ENCODE results near the gene SRSF5.
"Not testable (repeated sequence)": the region's sequence is repeated elsewhere in the genome, so short reads cannot be mapped to it uniquely, and the experiment has no call there.

Gene SRSF5

DNA sequence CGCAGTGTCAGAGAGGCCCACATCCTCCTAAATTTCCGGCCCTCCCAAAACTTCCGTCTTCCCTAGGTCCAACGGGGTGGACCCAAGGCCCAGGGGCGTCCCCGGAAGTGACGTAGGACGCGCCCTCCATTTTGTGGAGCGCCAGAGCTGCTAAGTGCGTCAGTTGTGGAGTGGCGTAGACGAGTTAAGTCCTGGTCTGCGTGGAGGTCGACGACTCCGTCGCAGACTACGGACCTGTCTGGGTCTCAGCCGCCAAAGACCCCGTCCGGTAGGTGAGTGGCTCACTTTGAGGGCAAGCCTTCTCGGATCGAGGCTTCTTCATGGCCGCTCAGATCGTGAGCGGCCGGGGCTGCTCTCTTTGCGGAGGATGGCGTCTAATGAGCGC is at the start of gene SRSF5:
Gene SRSF5, plus strand, starts transcription at position 159 of the 385 bp plus-strand sequence. CDS start 1,015 bp downstream, outside the sequence.
- peak; percentile 95 for DNase-seq

DNA sequence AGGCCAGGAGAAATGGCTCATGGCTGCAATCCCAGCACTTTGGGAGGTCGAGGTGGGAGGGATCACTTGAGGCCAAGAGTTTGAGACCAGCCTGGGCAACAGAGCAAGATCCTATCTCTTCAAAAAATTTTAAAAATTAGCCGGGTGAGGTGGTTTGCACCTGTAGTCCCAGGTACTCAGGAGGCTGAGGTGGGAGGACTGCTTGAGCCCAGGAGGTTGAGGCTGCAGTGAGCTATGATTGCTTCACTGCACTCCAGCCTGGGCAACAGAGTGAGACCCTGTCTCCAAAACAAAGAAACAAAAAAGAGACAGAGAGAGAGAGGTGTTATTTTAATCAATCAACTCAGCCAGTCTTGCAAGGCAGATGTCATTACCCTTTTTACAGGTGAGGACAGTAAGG is 48.3 kb upstream of the SRSF5 start:
- DNase-seq: not testable (repeated sequence)

DNA sequence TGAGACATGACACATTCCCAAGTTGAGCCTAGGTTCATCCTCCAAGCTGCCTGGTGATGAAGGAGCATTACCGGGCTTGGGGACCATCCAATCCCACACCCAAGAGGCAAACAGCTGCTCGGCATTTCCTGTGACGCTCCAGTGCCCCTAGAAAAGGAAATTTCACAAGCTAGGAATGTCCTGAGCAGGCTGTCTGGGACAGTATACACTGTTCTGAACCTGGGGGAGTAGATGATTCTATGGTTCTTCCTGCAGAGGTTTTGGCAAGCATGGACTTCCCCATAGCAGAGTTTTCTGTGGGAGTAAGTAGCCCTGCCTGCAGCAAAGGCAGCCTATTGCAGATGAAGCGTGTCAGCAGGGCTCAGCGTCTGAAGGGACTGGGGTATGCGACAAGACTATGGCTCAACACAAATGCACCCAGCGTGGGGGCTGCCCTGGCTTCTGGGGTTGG is 47.4 kb upstream of the SRSF5 start:
- peak; percentile 51 for DNase-seq

DNA sequence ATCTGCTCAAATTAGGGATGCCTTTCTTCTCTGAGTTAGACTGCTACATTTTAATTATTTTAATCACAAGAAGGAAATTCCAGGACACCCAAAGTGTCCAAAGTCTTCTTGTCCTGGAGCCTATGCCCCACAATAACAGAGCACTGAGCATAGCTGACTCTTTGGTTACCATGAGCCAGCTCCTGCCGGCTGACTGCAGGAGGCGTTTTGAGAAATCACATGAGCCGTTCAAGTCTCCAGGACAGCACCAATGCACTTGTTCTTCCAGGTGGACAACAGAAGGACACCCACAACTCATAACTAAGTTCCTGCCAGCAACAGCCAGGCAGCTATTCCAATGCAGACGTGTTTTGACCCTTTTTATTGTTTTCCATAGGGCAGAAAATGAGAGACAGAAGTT is 46.0 kb upstream of the SRSF5 start:
- no peak for DNase-seq

DNA sequence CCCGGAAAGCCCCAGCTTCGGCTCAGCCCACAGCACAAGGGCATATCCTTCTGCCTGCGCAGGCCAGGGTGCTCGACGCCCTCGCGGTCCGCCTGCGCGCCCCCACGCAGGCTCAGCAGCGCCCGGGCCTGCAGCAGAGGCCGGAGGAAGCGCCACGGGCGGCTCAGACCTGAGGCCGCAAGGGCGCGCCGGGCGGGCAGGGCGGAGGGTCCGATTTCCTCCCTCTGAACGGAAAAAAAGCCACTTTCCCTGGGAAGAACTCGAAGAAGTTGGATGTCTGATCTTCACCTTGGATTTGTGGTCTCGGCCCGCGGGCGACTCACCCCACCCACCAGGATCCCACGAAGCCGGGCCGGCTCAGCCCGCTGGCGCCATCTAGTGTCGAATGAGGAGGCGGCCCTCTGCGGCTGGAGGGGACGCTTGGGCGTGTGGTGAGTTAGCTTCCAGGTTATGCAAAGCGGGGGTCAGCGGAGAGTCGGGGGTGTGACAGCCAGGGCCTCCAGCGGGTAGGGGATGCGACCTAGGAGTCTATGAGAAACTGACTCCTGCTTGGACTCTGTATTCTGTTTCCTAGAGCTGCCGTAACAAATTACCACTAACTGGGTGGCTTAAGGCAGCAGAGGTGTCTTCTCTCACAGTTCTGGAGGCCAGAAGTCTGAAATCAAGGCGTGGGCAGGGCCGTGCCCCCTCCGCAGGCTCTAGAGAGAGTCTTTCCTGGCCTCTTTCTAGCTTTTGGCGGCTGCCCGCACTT is 40.0 kb upstream of the SRSF5 start:
- DNase-seq: peak; percentile 77

DNA sequence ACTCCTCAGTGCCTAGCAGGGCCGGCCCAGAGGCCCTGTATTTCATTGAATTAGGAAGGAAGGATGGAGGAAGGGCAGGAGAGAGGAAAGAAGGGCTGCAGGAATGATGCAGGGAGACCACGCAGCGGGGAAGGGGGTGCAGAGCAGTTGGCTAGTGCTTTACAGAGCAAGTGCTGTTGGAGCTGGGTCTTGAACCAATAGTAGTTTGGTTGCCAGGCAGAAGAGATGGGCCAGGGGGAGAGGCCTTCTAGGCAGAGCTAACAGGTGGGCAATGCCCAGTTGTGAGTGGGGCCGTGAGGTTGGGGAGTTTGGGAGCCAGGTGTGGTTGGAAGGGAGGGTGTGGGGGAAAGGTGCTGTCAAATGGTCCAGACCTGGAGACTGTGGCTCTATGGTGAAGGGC is 39.1 kb upstream of the SRSF5 start:
- no peak for DNase-seq

DNA sequence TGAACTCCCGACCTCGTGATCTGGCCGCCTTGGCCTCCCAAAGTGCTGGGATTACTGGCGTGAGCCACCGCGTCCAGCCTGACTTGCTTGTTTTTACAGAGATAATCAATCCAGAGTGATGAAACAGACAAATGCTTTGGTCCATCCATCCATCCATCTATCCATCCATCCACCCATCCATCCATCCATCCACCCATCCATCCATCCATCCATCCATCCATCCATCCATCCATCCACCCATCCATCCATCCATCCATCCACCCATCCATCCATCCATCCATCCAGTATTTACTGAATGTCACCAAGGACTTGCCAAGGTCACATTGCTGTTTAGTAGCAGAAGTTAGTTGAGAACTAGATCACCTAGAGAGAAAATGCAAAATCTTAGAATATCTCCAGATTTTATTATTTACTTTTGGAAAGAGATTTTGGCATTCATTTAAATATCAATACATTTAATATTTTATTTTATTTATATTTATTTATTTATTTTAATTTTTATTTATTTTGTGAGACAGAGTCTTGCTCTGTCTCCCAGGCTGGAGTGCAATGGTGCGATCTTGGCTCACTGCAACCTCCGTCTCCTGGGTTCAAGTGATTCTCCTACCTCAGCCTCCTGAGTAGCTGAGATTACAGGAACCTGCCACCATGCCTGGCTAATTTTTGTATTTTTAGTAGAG is 34.9 kb upstream of the SRSF5 start:
- not testable (repeated sequence) for DNase-seq

DNA sequence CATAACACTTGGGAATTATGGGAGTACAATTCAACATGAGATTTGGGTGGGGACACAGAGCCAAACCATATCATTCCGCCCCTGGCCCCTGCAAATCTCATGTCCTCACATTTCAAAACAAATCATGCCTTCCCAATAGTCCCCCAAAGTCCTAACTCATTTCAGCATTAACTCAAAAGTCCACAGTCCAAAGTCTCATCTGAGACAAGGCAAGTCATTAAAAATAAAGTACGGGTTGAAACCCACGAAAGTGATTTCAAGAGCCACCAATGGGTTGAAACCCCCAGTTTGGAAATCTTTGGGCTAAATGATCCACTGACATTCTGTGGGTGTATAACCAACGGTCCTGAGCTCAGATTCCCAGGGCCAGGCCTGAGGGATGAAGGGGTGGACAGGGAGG is 30.5 kb upstream of the SRSF5 start:
- not testable (repeated sequence) for DNase-seq

DNA sequence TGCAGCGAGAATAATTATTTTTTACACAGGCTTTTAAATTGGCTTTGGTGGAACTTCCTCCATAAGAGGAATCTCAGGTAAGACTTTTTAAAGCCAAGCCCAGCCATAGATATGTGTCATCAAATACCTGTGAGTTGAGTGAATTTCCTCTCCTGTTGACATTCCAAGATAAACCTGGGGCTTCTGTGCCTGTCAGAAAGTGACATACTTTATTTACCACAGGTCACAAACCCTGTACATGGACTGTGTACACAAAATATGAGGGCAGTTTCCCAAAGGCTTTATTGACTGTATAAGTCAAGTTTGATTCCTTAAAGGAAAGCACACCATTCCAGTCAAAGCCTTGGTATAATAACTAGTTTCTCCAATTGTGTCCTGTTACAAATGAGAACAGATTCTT is 25.9 kb upstream of the SRSF5 start:
- DNase-seq: no peak

DNA sequence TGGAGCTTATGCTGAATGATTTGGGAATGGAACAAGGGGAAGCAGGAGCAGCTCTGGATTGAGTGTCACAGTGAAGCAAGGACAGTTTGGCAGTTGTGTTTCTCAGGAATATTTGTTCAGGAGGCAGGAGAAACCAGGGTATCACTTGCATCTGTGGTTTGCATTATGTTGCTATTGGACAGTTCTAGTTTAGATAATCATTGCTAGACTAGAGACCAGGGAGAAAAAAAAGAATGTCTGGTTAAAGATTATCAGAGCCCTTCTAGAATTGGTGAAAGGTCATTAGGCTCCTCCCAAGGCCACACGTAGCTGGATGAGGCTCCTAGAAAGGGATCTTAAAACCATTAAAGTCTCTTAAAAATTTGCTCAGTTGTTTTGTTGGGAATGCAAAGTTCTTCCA is 17.0 kb upstream of the SRSF5 start:
- DNase-seq: no peak

DNA sequence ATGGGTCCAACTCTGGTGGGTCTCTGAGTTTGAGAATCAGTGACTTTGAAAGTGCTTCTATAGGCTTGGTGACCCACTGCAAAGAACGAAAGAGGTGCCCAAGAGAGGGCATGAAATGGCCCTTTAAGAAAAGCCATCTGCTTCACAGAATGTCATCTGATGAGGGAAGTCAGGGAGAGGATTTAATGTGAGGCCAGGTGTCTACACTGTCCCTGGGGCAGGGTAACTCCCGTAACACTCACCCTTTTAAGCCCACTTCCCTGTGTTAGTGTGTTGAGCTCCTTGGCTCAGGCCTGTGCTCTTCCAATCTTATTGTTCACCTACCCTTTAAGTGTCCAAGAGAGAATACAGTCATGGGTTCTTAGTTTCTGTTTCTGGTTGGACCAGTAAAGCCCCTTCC is 16.4 kb upstream of the SRSF5 start:
- no peak for DNase-seq

DNA sequence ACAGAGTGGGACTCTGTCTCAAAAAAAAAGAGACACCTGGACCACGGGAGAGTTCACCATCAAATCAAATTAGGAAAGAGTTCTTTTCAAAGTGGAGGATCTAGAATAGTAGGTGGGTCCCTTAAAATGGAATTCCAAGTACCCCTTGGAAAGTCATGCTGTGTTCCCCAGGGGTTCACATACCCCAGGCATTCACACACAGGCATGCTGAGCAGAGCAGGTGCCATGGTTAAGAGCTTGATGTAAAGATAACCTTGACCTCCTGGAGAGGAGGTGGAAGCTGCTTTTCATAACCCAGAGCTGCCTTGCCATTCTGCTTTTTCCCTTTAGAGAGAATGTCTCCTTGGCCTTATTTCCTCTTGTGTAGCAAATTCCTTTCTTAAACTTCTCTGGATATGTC is 14.2 kb upstream of the SRSF5 start:
- no peak for DNase-seq

DNA sequence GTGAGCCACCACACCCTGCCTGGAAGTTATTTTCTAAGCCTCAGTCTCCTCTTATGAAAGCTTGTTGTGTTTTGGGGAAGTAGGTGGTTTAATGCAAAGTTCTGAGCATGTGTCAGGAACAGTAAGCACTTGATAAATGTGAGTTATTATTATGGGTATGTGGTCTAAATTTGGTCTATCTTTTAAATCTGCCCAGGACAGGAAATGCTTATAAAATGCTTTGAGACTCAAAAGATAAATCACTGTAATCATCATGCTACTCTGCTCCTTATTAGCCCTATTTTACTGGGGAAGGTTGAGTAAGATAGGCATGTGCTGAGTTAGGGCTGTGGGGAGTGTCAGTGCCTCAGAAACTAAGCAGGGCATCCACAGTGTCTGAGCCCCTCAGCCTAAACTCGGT is 13.1 kb upstream of the SRSF5 start:
- no peak for DNase-seq

DNA sequence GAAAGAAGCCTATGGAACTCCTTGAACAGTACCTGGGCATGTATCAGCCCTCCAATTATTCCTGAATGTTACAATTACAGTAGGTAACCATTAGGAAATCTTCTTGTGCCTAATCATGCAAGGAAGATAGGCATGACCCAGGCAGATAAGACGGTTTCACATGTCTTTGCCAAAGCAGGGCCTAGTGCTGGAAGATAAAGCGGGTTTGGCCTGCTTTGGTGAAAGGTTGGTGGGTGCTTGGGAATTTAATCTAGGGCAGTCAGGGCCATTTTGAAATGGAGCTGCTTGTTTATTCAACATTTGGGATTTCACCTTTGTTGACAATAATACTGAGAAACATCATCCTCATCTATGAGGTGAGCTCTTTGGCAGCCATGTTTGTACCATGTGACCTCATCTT is 12.5 kb upstream of the SRSF5 start:
- DNase-seq: no peak

DNA sequence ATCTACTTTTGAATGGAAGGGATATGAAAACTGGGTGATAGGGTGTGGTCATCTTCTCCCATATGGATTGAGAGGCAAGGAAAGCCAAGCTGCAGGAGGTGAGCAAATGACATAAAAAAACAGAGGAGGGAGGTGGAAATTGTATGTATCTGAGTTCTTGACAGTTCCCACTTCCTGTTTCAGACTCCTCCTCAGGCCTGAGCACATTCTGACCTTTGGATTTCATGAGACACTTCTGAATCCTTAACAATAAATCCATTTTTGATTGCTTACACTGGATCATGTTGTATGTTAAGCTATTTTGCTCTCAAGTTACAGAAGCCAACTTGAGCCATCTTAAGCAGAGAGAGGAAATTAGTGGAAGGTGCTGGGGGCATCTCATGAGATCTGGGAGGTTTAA is 11.6 kb upstream of the SRSF5 start:
- DNase-seq: no peak

DNA sequence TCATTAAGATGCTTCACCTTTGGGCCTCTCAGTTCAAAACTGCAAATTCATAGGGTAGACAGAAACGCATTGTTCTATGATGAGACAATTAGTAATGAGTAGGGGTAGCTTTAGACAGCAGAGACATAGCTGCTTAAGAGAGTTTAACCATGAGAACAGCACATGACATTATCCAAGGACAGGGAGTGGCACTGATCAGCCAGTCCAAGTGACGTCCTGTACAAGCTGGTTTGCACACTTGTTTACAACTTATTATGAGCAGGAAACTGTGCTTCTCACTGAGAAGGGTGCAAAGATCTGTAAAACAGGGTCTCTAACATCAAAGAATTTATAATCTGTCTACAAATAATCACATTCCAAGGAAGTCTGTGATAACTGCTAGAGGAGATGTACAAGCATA is 11.2 kb upstream of the SRSF5 start:
- DNase-seq: no peak

DNA sequence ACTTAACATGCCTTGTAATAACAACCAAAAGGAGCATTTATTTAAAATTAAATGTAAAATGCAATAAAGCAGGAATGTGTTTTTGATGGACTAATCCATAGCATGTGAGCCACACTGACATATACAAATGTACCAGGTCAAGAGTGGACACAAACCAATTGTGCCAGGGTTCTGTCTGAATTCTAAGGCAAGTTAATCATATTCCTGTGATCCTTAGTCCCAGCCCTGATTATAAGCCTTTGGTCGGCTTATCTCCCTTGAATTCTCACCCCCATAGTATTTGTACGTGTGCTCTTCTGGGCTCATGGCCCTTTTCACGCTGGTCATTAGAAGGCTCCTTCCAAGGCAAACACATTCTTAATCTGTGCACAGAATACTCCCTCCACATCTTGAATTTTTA is 10.6 kb upstream of the SRSF5 start:
- no peak for DNase-seq

DNA sequence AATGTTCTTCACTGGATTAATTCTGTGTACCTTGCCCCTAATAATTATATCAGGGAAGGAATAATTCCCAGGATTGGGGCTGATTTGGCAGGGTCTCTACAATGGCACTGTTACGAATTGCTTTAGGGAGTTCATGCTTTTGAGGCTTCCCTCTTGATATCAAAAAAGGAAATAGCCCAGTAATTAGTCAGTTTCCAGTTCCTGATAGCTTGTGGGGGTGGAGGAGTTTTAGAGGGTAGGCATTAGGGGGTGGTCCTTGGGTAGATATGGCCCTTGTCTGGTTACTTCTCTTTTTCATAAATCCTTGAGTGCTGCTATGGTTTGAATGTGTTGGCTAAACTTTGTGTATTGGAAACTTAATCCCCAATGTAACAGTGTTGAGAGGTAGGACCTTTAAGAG is 6.1 kb upstream of the SRSF5 start:
- DNase-seq: no peak

DNA sequence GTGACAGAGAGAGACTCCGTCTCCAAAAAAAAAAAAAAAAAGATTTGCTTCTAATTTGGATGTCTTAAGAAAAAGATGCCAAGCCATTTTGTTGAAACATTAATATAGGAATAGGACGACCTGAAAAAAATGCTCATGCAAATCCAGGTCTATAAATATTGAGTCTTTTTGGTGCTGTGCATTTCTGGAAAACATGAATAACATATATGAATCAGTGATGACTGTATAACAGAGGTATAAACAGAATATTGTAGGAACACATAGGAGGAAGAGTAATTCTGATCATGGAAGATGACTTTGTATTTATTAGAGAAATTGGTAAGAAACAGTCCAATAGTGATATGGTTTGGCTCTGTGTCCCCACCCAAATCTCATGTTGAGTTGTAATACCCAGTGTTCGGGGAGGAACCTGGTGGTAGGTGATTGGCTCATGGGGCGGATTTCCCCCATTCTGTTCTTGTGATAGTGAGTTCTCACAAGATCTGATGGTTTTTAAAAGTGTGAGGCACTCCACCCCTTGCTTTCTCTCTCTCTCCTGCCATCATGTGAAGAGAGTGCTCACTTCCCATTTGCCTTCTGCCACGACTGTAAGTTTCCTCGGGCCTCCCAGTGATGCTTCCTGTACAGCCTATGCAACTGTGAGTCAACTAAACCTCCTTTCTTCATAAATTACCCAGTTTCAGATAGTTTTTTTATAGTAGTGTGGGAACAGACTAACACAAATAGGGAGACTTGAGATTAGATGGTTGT is 3.0 kb upstream of the SRSF5 start:
- peak; percentile 52 for DNase-seq

DNA sequence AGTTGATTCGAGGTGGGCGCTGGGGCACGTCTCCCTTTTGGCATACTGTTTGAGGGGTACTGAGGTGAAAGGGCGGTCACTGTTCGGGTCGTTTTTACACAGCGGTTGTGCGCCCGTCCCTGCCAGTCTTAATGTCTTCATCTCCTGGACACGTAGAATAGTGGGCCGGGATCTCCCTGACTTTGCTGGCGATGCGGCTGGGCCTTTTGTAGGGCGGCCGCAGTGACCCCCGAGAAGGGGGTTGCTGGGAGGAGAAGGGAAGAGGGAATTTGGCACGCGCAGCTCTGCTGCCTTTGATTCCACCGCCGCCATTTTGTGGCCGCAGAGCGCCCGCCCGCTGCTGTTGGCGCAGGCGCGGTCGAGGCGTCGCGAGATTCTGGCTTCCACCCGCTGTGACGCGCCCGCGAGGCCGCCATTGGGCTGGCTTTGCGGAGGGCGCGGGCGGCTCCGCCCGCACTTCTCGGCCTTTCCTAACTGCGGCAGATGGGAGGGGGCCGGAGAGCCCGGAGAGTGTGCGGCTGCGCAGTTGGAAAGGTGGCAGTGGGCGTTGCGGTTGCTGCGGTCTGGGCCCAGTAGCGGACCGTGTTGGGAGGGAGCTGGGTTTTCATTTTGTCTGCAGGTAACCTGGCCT is 542 bp downstream of the SRSF5 start:
- DNase-seq: peak; percentile 92

DNA sequence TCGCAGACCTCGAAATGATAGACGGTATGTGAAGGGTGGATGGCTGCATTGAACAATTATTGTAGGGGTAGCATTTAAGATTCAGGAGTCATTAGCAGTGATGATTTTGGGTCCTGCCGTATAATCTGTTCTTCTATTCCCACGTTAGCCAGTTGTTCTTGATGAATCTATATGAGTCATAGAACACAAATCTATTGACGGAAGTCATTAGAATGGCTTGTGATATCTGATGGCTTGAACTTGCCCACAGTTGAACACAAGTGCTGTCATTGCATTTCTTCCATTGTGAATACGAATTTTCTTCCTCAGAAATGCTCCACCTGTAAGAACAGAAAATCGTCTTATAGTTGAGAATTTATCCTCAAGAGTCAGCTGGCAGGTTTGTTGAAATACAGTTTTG is 1.9 kb downstream of the SRSF5 start:
- no peak for DNase-seq

DNA sequence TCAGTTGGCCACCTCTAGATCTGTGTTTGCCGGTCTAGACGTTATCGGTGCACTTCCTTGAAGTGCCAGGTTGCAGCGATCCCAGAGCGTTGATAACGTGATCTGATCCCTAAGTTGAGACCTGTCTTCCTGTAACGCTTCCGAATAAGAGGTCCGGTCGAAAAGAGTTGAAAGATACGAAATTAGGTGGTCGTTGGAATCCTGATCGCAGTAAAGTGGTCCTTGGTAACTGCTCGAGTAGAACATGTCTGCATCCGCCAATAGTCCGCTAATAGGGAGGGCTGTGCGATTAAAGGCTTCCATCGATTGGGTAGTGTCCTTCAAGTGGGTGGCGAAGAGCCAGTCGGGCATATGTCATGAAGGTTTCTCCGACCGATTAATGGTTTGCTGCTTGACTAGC is 2.7 kb downstream of the SRSF5 start:
- no peak for DNase-seq

DNA sequence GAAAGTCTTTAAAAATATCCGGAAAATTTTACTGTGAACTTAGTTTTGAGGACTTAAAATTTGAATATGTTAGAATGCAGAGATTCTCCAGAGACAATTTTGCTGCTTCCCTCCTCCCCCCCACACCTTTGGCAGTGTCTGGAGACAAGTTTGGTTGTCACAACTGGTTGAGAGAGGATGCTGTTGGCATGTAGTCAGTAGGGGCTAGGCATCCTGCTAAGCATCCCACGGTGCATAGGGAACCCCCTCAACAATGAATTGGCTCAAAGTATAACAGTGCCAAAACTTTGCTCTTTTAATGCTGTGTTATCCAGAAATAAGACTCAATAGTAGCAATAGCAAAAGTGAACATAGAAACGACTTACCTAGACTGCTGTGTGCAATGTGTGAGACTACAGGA is 3.6 kb downstream of the SRSF5 start:
- no peak for DNase-seq

DNA sequence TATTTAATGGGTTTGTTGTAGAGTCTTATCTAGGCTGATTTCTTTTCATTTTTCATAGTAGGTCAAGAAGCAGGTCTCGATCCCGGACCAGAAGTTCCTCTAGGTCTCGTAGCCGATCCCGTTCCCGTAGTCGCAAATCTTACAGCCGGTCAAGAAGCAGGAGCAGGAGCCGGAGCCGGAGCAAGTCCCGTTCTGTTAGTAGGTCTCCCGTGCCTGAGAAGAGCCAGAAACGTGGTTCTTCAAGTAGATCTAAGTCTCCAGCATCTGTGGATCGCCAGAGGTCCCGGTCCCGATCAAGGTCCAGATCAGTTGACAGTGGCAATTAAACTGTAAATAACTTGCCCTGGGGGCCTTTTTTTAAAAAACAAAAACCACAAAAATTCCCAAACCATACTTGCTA is 4.2 kb downstream of the SRSF5 start:
- DNase-seq: no peak

Data from CD4-positive, alpha-beta T cell treated with Interleukin-15 for 1 hour (primary cell).